AG04450 (cell line): Measurements from ENCODE around the gene ST7. TPM values are rescaled to one million over a fixed set of nuclear protein-coding genes. Genes with fewer than 3 reads are reported as not detected.

Source experiments
- CTCF ChIA-PET: fragments of 300-600, 350-600 bp; formaldehyde crosslinking; extraction: SDS; loops from one replicate; lab custom pipeline; 2022; ENCODE audit warnings: antibody characterized with exemption, inconsistent platforms; lab: Charles Lee
- POLR2A ChIA-PET: fragments of 350-600 bp; formaldehyde crosslinking; extraction: SDS; loops from one replicate; lab custom pipeline; 2021; ENCODE audit warnings: antibody characterized with exemption, inconsistent platforms; lab: Yijun Ruan, JAX
- DNase-seq: peaks from one replicate; pipeline ENCODE4 v3.0.0-alpha.2; 2011; ENCODE audit warnings: low read depth, low spot score
- H3K27ac ChIP-seq: one replicate; pipeline ENCODE4 v1.5.1; 2012; ENCODE audit warnings: low read depth, low read length, control low read depth
- H3K27me3 ChIP-seq: one replicate; pipeline ENCODE4 v1.6.0; 2012; ENCODE audit warnings: low read length; ENCODE audit not compliant: control insufficient read depth, insufficient read depth
- H3K4me3 ChIP-seq: 2 replicates; pipeline ENCODE4 v1.5.1; 2011; ENCODE audit warnings: mild to moderate bottlenecking, low read depth, low read length, control low read depth
- H3K9me3 ChIP-seq: 2 replicates; pipeline ENCODE4 v1.5.1; 2012; ENCODE audit warnings: low read length; ENCODE audit not compliant: control insufficient read depth, insufficient read depth
- CTCF ChIP-seq: IDR thresholded peaks from 2 replicates; pipeline ENCODE4 v1.5.1; 2011; ENCODE audit warnings: low read depth, low read length, control low read depth, inconsistent platforms
- polyA plus RNA-seq: library from polyadenylated mRNA; depleted of rRNA; stranded (reverse); fragments of >200 nt; gene quantifications from 2 replicates; pipeline ENCODE4 v1.2.3, GENCODE V29; 2011

Gene ST7
- polyA plus RNA-seq, 1 experiment = 34.5 TPM

- POLR2A ChIA-PET = no interaction called here
- TF ChIP-seq CTCF = no peak
- Histone ChIP-seq H3K9me3 (no peaks in the 10 kb centered on the region), H3K27ac (no peak overlapping the region), H3K27me3 (no peaks in the 10 kb centered on the region), H3K4me3 (no peak overlapping the region)
- DNase-seq = no peak
- CTCF ChIA-PET = interaction anchor here (1.2 to 1.5 kb wide), 2 partner anchors 8 to 50 kb away, joined by 3 to 6 read pairs; no protein-coding TSS in a partner anchor
Measured at GRCh38 chr7:116938678-116939077, 14.6 kb upstream of the ST7 start.

DNA sequence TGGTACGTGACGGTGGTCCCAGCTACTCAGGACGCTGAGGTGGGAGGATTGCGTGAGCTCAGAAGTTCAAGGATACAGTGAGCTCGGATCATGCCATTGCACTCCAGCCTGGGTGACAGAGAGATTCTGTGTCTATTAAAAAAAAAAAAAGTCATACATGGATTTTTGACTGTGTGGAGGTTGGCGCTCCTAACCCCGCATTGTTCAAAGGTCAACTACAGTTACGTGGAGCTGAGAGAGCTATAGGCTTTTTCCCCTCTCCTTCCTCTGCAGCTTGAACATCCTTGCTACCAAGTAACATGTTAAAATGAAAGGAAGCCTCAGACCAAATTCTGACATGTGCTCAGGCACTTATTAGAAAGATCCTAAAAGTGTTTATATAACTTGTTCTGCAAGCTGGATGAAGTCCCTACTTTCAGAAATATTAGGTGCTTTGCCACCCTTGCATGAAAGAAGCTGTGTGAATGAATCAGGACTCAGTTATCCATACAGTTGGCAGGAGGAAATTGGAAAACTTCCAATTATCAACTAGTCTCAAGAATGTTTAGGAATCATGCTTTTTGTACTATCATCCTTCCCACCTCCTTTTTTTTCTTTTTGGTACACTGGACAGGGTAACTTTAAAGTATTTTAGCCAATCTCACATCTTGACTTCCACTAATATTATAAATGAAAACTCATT is 12.5 kb upstream of the ST7 start:
- Histone ChIP-seq H3K27ac (no peak overlapping the region), H3K27me3 (no peaks in the 10 kb centered on the region), H3K9me3 (no peaks in the 10 kb centered on the region), H3K4me3 (no peak overlapping the region)
- POLR2A ChIA-PET = no interaction called here
- CTCF ChIA-PET = interaction anchor here (1.2 to 1.5 kb wide), 3 partner anchors 8 to 17 kb away, joined by 3 to 10 read pairs (median 5); no protein-coding TSS in a partner anchor
- TF ChIP-seq CTCF = no peak
- DNase-seq = no peak

GRCh38 chr7:116942504-116942903 is 10.8 kb upstream of the ST7 start:
- TF ChIP-seq CTCF = no peak
- CTCF ChIA-PET = interaction anchor here (0.6 to 1.5 kb wide), 3 partner anchors 10 to 14 kb away, joined by 3 to 5 read pairs (median 3); no protein-coding TSS in a partner anchor
- DNase-seq = no peak
- Histone ChIP-seq H3K4me3 (no peak overlapping the region), H3K27ac (no peak overlapping the region), H3K9me3 (no peaks in the 10 kb centered on the region), H3K27me3 (no peaks in the 10 kb centered on the region)
- POLR2A ChIA-PET = interaction anchor here (1.1 kb wide), 1 partner anchor 11 kb away, joined by 3 read pairs; the partner anchor contains the start of gene ST7

GRCh38 chr7:116948934-116949333 is 4.4 kb upstream of the ST7 start:
- H3K4me3 ChIP-seq = no peak overlapping the region
- ChIA-PET POLR2A (no interaction called here), CTCF (no interaction called here)
- no peaks in the 10 kb centered on the region for H3K9me3 ChIP-seq
- DNase-seq = no peak
- no peak for TF ChIP-seq CTCF
- H3K27ac ChIP-seq = no peak overlapping the region
- no peaks in the 10 kb centered on the region for H3K27me3 ChIP-seq
